CD14-positive monocyte (primary cell): ENCODE measurements around the gene NAXD. TPM values are rescaled to one million over a fixed set of nuclear protein-coding genes. Genes with fewer than 3 reads are reported as not detected.

ENCODE experiments used
- DNase-seq, 3 donors: peaks; one replicate each; pipeline ENCODE4 v3.0.0-alpha.2; 2011 to 2022
- H2AFZ ChIP-seq: 2 replicates; pipeline ENCODE4 v1.6.0; 2012; ENCODE audit warnings: mild to moderate bottlenecking, low read depth, low read length, inconsistent platforms; ENCODE audit not compliant: insufficient read depth, poor library complexity, severe bottlenecking
- H3K27ac ChIP-seq, 2 donors: 1 replicate in 1 of 2; 2 replicates in 1 of 2; pipeline ENCODE4 v1.5.1; 2012 to 2013; ENCODE audit warnings: low read length in 2 of 2, control low read depth in 1 of 2, inconsistent platforms in 1 of 2, low read depth in 1 of 2, mild to moderate bottlenecking in 1 of 2
- H3K27me3 ChIP-seq, 2 donors: one replicate each; pipeline versions ENCODE4 v1.6.0 to v1.6.1; 2011 to 2013; ENCODE audit warnings: low read length in 2 of 2; ENCODE audit not compliant: control insufficient read depth in 2 of 2, insufficient read depth in 2 of 2
- H3K36me3 ChIP-seq, 2 donors: replicated peaks in 1 of 2; 1 replicate in 1 of 2; 2 replicates in 1 of 2; pipeline versions ENCODE4 v1.5.1 to v1.6.1; 2012 to 2013; ENCODE audit warnings: low read length in 2 of 2, control low read depth in 1 of 2, inconsistent platforms in 1 of 2, mild to moderate bottlenecking in 1 of 2; ENCODE audit not compliant: insufficient read depth in 2 of 2, control insufficient read depth in 1 of 2
- H3K4me1 ChIP-seq, 2 donors: 1 replicate in 1 of 2; 2 replicates in 1 of 2; pipeline versions ENCODE4 v1.5.1 to v1.6.1; 2012 to 2013; ENCODE audit warnings: low read length in 2 of 2, control low read depth in 1 of 2, inconsistent platforms in 1 of 2, mild to moderate bottlenecking in 1 of 2, moderate library complexity in 1 of 2; ENCODE audit not compliant: insufficient read depth in 2 of 2, control insufficient read depth in 1 of 2
- H3K4me2 ChIP-seq: replicated peaks from 2 replicates; pipeline ENCODE3; 2012; ENCODE audit warnings: low read length, moderate library complexity, mild to moderate bottlenecking; ENCODE audit not compliant: poor library complexity, severe bottlenecking; ENCODE audit errors: extremely low read depth
- H3K4me3 ChIP-seq, 3 experiments: fragments of 200-600 bp in 1 of 3; sonication (generic) in 1 of 3; replicated peaks in 1 of 3; 1 replicate in 2 of 3; 2 replicates in 1 of 3; pipeline ENCODE4 v1.5.1; 2011 to 2013; ENCODE audit warnings: low read length in 3 of 3, mild to moderate bottlenecking in 3 of 3, control low read depth in 2 of 3, low read depth in 2 of 3, inconsistent platforms in 1 of 3, moderate library complexity in 1 of 3
- H3K79me2 ChIP-seq: 2 replicates; pipeline ENCODE4 v1.6.0; 2012; ENCODE audit warnings: mild to moderate bottlenecking, control low read depth, inconsistent platforms, low read length, moderate library complexity; ENCODE audit not compliant: insufficient read depth
- H3K9ac ChIP-seq: 2 replicates; pipeline ENCODE4 v1.6.0; 2017; ENCODE audit warnings: low read length, mild to moderate bottlenecking; ENCODE audit not compliant: insufficient read depth, poor library complexity, severe bottlenecking
- H3K9me3 ChIP-seq, 2 donors: replicated peaks in 1 of 2; 1 replicate in 1 of 2; 2 replicates in 1 of 2; pipeline versions ENCODE4 v1.5.1 to v1.6.1; 2012 to 2013; ENCODE audit warnings: low read length in 2 of 2, control low read depth in 1 of 2; ENCODE audit not compliant: control insufficient read depth in 1 of 2, insufficient read depth in 1 of 2
- H4K20me1 ChIP-seq: 2 replicates; pipeline ENCODE4 v1.6.0; 2012; ENCODE audit warnings: mild to moderate bottlenecking, low read length, control low read depth, moderate library complexity; ENCODE audit not compliant: insufficient read depth
- H3K27ac Mint-ChIP-seq, 7 donors: one replicate each; pipeline ENCODE4 v1.8.0; 2020; ENCODE audit warnings: mild to moderate bottlenecking in 7 of 7, mixed read lengths in 7 of 7, moderate library complexity in 6 of 7, inconsistent platforms in 2 of 7
- H3K27me3 Mint-ChIP-seq, 3 donors: one replicate each; pipeline ENCODE4 v1.8.0; 2021 to 2022; ENCODE audit warnings: low read depth in 3 of 3, mild to moderate bottlenecking in 3 of 3, mixed read lengths in 3 of 3, moderate library complexity in 3 of 3, inconsistent platforms in 1 of 3
- H3K36me3 Mint-ChIP-seq, 2 donors: one replicate each; pipeline ENCODE4 v1.8.0; 2020; ENCODE audit warnings: mixed read lengths in 2 of 2, inconsistent platforms in 1 of 2, mild to moderate bottlenecking in 1 of 2
- H3K4me1 Mint-ChIP-seq: one replicate; pipeline ENCODE4 v1.8.0; 2020; ENCODE audit warnings: mild to moderate bottlenecking, mixed read lengths
- H3K4me3 Mint-ChIP-seq, 2 donors: one replicate each; pipeline ENCODE4 v1.8.0; 2020; ENCODE audit warnings: mild to moderate bottlenecking in 2 of 2, mixed read lengths in 2 of 2, moderate library complexity in 1 of 2
- H3K9me3 Mint-ChIP-seq, 7 donors: one replicate each; pipeline ENCODE4 v1.8.0; 2020 to 2022; ENCODE audit warnings: mixed read lengths in 7 of 7, mild to moderate bottlenecking in 6 of 7, moderate library complexity in 6 of 7, inconsistent platforms in 2 of 7
- CTCF ChIP-seq: fragments of 200-600 bp; IDR thresholded peaks from one replicate; pipeline ENCODE4 v1.8.0; 2022; ENCODE audit warnings: antibody characterized with exemption, mild to moderate bottlenecking
- WGBS: methylation state at CpG from one replicate; pipeline ENCODE4 v1.1.5; 2013; ENCODE audit warnings: missing lambda C conversion rate; ENCODE audit not compliant: insufficient coverage; 5-methylcytosine and 5-hydroxymethylcytosine counted together
- intact Hi-C, 2 donors: fragments of 100-400 bp; cut with micrococcal nuclease; formaldehyde crosslinking; loops; one replicate each; pipeline versions ENCODE4 v1.15.0 to v1.15.1; 2023
- polyA plus RNA-seq, 3 donors: library from polyadenylated mRNA; depleted of rRNA in 1 of 3; unstranded in 2 of 3; stranded (reverse) in 1 of 3; fragments of 300-500 nt in 2 of 3; fragments of >200 nt in 1 of 3; fragmentation: Illumina TruSeq in 2 of 3; gene quantifications; 1 replicate in 2 of 3; 2 replicates in 1 of 3; pipeline ENCODE4 v1.2.3, GENCODE V29; 2012 to 2021

Gene NAXD
- polyA plus RNA-seq, 3 donors, result 7.4 to 22.8 (median 8.5) TPM

GRCh38 chr13:110582421-110582954 lies 32.9 kb upstream of the NAXD start:
- intact Hi-C loops, result no loop called here
- no peak overlapping the region for H3K27ac Mint-ChIP-seq
- WGBS, result 92% methylated on average over 13 of the region's 13 CpGs
- peaks cover 21% of the 10 kb centered on the region for H3K4me1 Mint-ChIP-seq
- no peak for DNase-seq
- peaks cover 2 to 5% (median 4%) of the 10 kb centered on the region in 3 donors for H3K27me3 Mint-ChIP-seq
- no peaks in the 10 kb centered on the region for H3K9me3 Mint-ChIP-seq
- H3K4me3 Mint-ChIP-seq, result no peak overlapping the region
- Histone ChIP-seq H3K27ac (no peak overlapping the region), H4K20me1 (no peaks in the 10 kb centered on the region), H3K79me2 (no peaks in the 10 kb centered on the region), H3K4me1 (peaks cover 8 to 18% of the 10 kb centered on the region in 2 donors), H2AFZ (no peak overlapping the region), H3K4me3 (no peak overlapping the region), H3K9me3 (no peaks in the 10 kb centered on the region), H3K27me3 (no peaks in the 10 kb centered on the region), H3K9ac (no peak overlapping the region), H3K36me3 (no peaks in the 10 kb centered on the region), H3K4me2 (no peak overlapping the region)
- no peak for TF ChIP-seq CTCF
- no peaks in the 10 kb centered on the region for H3K36me3 Mint-ChIP-seq

DNA sequence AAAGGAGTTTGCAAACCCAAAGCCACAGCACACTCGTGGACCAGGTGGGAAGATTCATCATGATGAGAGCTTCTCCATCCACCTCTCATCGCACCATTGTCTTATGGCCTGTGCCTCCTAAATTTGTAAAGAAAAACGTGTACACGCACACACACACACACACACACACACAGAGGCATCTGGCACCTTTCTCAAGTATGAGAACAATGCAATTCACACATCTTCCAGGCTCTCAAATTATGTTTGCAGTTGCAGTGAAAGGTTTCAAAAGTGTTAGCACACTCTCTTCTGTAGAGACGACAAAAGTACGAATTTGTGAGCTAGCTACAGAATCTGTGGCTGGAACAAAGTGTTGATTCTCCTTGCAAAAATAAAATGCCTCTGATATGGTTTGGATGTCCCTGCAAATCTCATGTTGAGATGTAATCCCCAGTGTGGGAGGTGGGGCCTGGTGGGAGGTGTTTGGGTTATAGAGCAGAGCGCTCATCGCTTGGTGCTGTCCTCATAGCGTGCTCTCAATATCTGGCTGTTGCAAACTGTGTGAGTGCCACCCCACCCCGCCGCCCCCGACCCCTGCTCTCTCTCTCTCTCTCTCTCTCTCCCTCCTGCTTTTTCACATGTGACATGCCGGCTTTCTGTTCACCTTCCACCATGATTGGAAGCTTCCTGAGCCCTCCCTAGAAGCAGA lies 32.0 kb upstream of the NAXD start:
- peaks cover 8 to 18% of the 10 kb centered on the region in 2 donors for H3K4me1 ChIP-seq
- no peaks in the 10 kb centered on the region for H3K27me3 ChIP-seq
- intact Hi-C loops, result no loop called here
- H3K27ac Mint-ChIP-seq, result no peak overlapping the region
- 93% methylated on average over 9 of the region's 13 CpGs for WGBS
- no peaks in the 10 kb centered on the region for H3K9me3 Mint-ChIP-seq
- DNase-seq, result no peak
- H3K4me2 ChIP-seq, result no peak overlapping the region
- H4K20me1 ChIP-seq, result no peaks in the 10 kb centered on the region
- H3K36me3 Mint-ChIP-seq, result no peaks in the 10 kb centered on the region
- no peak overlapping the region for H3K4me3 Mint-ChIP-seq
- no peak overlapping the region for H2AFZ ChIP-seq
- no peak overlapping the region for H3K9ac ChIP-seq
- H3K27ac ChIP-seq, result no peak overlapping the region
- no peaks in the 10 kb centered on the region for H3K36me3 ChIP-seq
- no peak overlapping the region for H3K4me3 ChIP-seq
- no peaks in the 10 kb centered on the region for H3K79me2 ChIP-seq
- H3K4me1 Mint-ChIP-seq, result peaks cover 21% of the 10 kb centered on the region
- no peak for TF ChIP-seq CTCF
- H3K27me3 Mint-ChIP-seq, result peaks cover 2 to 5% (median 4%) of the 10 kb centered on the region in 3 donors
- no peaks in the 10 kb centered on the region for H3K9me3 ChIP-seq
